HL-60/S4 treated with retinoic acid at 250 ng/mL for 4 days and 3 days (cell line): ENCODE results near the gene NCK2.

ENCODE experiments used
- in situ Hi-C: fragments of 300-500 bp; cut with MboI; formaldehyde crosslinking; loops from 2 replicates; pipeline ENCODE4 v1.7.0; 2022; ENCODE audit warnings: low sequenced_read_pairs

The NCK2 gene

DNA sequence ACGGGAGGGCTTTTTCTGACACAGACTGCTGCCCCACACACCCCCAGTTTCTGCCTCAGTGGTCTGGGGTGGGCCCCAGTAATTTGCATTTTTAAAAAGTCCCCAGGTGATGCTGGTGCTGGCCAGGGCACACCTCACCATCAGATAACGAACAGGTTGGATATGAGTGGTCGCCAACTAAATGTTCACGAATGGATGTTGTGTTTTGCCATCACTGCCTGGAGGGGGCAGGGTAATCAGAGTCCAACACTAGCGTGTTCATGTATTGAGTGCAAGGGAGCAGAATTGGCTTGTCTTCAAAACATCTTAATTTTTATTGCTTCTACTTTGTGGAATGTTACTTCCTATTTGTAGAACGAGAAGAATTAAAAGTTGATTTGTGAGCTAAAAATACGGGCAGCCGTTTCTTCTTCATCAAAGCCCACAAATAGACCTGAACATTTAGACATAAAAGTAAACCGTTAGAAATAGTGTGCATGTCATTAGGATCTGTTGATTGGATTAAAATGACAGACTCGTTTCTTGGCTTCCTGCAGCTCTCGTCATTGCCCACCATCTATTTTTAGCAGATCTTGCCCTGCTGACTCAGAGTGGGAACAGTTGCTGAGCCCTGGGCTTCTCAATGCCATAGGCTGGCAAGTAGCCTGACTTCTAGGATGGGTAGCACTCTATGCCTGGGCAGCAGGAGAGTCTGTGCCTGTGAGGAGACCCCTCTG lies 45.2 kb downstream of the NCK2 start:
- in situ Hi-C loops = no loop called here

DNA sequence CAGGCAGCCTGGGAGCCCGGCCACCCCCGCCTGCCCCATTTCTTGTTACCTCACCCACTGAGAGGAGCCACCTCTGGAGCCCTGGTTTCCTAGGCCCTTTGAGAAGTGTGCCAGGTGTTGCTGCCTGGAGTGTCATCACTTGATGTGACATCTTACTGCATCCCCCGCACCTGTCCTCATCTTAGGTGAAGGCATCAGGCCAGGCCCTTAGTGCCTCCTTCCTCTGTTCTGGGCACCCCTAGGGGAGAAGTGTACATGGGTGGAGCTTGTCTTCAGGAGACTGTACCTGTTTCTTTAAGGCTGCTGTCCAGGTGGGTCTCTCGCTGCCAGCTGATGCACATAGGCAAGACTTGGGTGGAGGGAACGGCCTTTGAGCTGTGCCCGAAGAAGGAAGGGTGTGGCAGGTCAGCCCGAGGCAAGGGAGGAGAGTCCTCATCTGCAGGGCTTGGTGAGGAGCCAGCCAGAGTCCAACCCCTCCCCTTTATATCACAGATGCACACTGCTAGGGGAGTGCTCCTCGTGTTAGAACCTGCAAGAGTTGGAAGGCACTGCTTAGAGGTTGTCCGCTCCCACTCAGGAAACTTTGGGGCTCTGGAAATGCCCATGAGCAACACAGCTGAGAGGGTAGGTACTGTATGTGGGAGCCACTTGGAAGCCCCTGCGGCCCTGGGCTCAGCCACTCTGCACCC lies 45.9 kb downstream of the NCK2 start:
- in situ Hi-C loops = no loop called here

DNA sequence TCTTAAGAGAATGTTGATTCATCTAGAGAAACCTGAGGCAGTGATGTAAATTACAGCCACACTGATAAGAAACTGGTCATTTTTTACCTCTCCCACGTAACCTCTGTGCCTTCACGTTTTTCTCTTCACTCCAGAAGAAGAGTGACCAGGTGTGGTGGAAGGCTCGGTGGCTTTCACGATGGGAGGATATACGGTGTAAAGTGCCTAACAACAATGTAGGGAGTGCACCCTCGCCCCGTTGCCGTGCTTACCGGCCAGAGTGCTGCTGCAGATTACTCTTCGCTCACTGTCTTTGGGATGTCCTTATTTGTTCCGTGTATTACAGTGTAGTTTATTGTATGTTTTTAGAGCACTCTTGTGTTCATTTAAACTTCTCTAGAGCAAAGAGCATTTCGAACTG lies 46.5 kb downstream of the NCK2 start:
- in situ Hi-C loops = no loop called here

DNA sequence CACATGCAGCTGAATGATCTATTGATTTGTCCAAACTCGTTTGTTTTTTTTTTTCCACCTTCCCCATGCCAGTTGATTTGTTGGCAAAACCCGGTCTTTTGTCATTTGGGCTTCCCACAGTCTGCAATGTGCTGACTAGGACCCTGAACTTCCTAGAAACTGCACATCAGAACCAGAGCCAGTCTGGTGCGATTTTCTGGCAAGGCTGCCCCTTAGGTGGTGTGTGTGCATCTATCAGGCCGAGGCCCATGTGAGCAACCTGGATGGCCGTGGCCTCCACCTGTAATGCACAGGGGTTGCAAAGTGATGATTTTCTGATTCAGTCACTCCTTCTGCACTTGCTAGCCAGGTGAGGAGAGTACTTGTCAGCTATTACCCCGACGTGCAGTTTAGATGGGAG lies 47.8 kb downstream of the NCK2 start:
- in situ Hi-C loops = no loop called here

DNA sequence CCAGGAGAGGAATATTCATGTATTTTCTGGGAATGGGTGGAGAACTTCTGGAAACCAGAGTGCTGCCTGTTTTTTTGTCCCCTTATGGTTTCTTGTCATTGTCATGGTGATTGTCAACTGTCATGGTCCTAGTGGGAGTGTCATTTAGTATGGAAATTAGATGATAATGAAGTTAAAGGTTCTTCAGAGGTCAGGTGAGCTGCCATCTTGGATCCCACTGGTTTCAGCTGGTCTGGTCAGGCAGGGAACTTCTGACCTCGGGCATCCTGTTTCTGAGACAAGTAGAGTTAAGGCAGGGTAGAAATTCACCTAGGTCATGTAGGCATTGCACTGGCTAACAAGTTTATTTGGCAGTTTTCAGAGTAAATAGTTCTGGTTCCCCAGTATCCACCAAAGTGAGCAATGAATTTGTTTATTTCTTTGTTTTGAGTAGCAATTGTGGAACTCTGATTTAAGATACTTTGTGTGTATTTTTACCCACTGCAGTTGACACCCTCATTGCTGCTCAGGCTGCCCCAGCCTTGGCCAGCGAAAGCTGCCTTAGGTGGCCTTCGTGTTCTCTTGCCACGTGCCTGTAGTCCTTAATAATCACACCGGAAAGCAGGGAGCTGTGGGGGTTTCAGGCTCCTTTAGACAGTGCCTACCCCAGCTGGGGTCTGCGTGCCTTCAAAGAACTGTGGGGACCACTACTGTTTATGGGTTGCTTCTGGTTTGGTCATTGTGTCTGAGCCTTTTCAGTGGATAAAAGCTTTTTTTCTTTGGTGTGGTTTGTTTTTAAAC lies 48.7 kb downstream of the NCK2 start:
- in situ Hi-C loops = no loop called here

DNA sequence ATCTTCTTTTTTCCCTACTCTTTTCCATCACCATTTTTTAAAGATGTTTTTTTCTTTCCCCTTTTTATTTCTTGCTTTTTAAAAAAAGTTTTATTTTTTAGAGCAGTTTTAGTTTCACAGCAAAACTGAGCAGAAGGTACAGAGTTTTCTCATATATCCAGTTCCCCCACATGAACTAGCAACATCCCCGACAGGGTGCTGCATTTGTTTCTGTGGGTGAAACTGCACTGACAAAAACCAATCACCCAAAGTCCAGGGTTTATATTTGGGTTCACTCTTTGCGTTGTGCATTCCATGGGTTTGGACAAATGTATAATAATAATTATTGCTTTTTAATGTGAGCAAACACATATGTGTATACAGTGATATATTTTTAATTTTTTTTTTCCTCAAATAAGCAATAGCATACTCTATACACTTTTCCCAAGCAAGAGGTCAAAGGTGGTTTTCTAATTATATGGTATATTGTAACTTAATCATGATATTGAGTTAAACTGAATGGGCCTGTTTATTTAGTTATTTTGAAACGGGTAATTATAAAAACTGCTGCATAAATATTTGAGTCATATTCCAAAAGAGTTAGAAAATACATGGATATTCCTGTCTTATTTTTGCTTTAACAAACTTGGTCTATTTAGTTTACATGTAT lies 50.3 kb downstream of the NCK2 start:
- in situ Hi-C loops = no loop called here

DNA sequence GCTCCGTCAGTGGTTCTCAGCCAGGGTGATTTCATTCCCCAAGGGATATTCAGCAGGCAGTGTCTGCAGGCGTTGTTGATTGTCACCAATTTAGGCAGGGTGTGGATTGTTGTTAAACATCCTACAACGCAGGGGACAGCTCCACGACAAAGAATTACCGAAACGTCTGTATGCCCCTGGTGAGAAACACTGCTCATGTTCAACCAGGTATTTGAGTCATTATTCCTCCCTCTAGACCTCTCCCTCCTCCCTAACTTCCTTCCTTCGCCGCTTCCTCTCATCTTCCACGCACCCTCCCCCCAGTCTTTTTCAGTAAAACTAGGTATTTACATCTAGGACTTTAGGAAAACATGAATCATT lies 50.8 kb downstream of the NCK2 start:
- in situ Hi-C loops = no loop called here

DNA sequence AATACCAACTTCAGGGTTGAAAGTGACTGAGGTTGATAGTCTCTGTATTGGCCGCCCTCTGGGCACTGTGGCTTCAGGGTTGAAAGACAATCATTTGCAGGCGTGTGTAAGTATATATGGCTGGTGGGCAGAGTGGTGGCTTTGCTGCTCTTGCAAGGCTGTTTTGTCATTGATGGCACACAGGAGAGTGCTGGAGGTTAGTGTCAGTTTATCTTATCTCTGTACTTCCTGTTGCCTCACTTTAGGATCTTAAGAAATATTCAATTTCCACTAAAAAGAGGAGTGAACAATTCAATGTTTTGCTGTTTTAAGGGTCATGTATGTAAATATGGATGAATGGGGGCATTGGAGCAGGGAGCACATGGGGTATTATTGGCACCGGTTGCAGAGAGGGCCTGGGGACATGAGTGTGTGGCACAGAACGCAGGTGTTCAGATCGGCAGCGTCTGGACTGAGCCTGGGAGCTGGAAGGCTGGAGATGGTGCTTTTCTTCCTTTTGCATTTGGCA lies 51.5 kb downstream of the NCK2 start:
- in situ Hi-C loops = no loop called here

DNA sequence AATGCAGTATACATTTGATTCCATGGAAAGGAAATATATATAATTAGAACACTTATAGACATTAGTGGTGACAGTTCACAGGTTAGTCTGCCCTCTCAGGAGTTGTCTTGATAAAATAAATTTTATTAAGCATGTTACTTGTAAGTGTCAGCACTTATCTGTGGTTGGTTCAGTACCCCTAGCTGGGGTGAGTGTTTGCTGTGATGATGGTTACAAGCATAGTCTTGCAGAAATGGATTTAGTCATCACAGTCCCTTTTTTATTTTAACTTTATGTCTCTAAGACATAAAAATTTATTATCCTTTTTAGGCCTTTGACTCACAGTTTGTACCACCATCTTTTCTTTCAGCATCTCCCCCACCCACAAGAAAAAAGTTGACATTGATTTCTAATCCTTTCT lies 52.1 kb downstream of the NCK2 start:
- in situ Hi-C loops = no loop called here

DNA sequence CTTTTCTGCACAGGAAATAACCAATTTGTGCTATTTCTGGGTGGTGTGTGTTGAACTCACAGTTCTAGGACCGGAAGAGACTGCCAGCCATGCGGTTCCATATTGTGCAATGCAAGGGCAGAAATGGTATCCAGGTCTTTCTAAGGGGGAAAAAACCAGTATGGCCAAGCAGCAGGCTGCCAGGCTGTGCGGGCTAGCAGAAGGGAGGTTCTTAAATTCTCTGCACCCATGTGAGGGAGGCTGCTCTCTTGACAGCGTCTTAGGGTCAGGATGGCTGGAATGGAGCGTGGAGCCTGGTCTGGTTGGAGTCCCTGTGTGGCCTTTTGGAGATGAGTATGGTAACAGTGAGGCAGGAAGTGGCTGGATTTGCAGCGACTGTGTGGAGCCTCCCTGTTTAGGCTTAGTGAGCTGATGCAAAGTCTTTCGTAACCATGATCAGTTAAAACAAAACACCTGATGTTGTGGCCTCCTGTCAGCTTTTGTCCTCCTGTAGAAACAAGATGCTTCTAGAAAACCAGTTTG lies 52.6 kb downstream of the NCK2 start:
- in situ Hi-C loops = no loop called here

DNA sequence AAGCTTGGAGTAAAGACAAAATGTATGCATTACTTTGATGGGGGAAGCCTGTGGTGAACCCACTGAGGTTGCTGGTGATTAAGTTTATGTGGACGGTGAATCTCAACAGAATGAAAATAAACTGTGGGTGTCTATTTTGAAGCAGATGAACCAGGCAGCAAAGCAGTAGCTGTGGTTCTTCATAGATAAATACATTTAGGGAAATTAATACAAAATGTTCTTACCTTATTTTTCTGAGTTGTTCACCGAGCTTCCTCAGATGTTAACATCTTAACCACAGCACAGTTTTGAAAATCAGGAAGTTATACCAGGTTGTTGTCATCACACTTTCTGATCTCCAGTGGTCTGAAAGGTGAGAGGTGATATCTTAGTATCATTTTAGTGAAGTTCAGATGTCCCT lies 53.9 kb downstream of the NCK2 start:
- in situ Hi-C loops = no loop called here

DNA sequence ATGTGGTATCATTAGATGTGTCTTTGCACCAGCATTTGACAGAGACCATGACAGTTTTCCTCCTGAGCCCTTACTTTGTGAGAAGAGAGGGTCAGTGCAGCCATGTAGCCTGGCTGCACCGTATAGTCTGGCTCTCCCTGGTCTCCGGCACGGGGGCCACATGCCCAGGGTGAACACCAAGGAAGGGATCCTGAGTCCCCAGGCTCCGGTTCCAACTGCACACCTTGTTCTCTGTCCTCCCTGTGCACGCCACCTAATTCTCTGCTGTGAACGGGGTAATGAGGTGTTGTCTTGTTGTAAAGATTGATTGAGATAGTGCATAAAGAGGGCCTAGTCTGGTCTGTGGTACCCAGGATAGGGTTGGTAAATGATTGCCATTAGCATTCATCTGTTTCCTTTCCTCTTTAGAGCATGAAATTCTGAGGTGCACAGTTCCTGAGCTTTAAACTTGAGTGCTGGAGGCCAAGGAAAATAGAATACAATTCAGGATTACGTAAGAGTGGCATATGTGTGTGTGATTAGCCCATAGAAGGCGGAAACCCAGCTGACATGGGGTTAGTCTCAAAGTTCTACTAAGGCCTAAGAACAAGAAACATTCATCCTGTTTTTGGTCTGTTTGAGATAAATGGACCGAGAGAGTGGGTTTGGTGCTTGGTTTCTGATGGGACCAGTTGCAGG lies 55.5 kb downstream of the NCK2 start:
- in situ Hi-C loops = no loop called here

DNA sequence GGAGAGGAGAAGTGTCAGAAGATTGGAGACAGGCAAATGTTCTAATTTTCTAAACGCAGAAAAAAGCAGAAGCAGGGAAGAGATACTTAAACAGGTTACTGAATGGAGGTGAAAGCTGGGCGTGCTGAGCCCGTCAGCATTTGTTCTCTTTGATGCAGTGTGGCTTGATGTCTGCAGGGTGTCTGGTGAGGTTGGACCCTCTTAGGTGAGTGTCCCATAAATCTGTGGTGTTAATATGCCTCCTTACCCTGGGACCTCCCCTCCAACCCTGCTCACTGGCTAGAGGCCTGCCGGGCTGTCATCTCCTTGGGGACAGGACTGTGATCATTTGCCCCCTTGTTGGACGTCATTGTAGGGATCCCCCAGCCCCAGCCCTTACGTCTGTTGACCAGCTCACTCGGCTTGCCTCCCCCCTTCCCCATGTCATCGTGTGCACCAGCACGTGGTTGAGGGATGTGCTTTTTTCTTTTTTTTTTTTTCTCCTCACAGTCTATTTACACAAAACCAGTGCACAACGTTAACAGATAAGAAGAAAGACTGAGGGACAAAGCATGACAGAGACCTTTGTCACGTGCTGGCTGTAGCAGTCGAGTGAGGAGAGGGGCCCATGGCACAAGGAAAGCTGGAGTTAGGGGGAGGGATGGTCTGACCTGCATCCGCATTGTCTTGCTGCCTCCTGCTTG lies 56.4 kb downstream of the NCK2 start:
- in situ Hi-C loops = no loop called here

DNA sequence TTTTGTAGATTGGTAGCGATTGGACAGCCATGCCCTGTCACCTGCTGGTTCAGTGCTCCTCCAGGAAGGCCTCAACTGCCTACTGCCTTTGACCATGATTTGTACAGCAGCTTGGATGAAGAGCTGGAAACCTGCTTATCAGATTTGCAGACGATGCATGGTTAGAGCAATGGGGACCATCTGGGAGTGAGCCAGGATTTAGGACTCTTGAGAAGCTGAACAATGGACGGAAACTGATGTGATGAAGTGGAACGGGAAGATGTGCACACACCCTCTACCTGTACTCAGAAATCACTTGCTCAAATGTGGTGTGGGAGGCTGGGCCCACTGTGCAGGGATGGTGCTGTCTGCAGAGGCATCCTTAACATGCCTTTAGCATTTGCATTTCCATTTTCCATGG lies 57.2 kb downstream of the NCK2 start:
- in situ Hi-C loops = no loop called here

DNA sequence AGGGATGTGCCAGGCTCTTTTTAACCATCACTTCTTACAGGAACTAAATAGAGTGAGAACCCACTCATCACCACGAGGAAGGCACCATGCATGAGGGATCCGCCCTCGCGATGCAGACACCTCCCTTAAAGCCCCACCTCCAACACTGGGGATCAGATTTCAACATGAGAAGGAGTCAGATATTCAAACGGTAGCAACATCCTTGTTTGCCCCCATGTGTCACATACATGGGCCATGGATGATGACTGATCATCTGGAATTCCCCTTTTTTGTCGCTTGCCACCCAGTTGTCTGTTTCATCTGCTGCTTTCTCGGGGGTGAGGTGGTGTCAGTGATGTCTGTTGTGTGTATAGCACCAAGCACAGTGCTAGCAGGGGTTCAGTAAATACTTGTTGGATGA lies 57.9 kb downstream of the NCK2 start:
- in situ Hi-C loops = no loop called here

DNA sequence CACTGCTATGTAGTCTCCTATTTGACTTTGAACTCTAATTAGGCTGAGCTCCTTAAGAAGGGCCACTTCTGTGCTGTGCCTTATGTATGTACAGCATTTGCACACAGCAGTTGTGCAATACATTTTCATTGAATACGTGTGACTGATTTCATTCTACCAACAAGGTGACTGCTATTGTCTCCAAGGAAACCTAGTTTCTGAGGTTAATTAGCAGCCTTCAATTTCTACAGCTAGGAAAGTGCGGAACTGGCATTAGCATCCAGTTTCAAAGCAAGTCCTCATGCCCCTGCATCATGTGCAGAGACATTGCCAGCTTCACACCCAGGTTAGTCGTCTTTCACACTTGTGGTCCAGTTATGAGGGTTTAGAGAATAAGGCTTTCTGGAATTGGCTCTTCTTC lies 58.6 kb downstream of the NCK2 start:
- in situ Hi-C loops = no loop called here

DNA sequence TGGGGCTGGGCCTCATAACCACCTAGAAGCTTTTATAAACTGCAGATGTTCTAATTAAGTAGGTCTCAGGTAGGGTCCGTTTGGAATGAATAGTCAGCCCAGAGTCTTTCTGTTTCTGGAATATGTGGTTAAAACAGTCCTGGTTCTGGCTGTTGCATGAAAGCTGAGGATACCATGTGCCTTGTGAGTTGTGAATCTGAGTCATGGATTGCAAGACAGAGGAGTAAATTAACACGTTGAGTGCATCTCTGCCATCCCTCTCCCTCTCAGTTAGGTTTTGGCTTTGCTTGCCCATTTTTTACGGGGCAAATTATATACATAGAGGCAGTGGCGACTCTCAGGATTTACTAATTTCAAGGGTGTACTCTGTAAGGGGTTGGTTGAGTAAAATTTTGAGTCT lies 59.1 kb downstream of the NCK2 start:
- in situ Hi-C loops = no loop called here

DNA sequence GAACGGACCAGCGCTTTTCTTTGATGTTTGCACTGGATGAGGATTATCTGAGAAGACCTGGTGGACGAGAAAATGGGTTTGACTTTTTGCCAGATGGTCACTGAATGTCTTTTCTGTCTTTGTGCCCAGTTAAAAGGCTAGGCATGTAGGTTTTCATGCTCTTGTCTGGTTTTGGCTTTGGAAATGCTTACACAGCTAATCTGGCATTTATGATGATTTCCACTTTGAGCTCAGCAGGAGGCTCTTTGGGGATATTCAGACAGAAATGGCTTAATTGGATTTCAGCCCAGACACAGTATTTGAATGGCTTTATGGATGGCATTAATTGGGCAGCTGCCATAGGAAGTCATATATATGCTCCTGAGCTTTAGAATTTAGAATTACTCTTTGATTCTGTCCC lies 59.6 kb downstream of the NCK2 start:
- in situ Hi-C loops = no loop called here

DNA sequence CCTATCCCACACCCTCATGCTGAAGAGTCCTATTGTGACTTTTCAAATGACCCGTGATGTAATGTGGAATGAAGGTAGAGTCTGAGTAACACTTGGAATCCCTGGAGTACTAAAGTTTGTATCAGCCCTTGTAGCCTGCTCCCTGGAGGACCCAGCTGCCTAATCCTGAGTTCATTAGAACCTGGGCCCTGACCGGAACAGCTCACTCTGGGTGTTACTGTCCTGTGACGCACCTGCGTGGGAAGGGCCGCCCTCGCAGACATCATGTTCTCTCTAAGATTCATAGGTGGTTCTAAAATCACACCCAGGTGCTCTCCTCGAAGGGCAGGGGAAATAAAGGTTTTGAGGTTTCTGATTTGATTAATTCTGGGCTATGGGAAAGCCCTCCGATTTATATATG lies 62.3 kb downstream of the NCK2 start:
- in situ Hi-C loops = no loop called here

DNA sequence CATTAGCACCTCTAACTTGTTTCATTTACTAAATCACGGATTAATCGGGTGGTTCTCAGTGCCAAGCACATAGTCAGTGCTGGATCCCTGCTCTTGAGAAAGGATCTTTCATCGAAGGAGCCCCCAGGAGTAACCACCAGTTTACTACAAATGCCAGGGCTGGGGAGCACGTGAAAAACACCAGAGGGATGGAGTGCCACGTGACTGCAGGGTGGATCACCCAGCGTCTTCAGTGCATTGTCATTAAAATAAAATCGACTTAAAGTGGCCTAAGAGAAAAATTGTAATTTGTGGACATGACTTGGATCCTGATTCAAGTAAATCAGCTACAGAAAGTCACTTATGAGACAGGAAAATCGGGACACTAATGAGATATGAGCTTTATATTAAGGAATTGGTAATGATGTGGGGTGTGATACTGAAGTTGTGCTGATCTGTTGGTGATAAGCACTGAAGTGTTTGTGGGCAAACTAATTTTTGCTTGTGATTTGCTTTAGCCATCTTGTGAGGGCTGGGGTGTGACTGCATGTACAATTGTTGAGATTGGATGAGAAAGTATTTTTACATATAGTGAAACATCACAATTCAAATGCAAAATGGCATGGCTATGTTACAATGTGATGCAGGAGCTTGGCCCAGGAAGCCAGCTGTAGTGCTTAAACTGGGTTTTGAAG lies 63.8 kb downstream of the NCK2 start:
- in situ Hi-C loops = no loop called here
